Spleen (tissue), 11 donors: ENCODE data around the gene NDUFB11. TPM values are rescaled to one million over a fixed set of nuclear protein-coding genes. Genes with fewer than 3 reads are reported as not detected.

Experiments
- DNase-seq: peaks from one replicate; pipeline ENCODE4 v3.0.0-alpha.2; 2020
- H3K27ac ChIP-seq, 8 donors: fragments of 200-600 bp; sonication (generic) in 7 of 8; 1 replicate in 4 of 8; 2 replicates in 4 of 8; pipeline versions ENCODE4 v1.5.0 to v1.8.0; 2016 to 2021; ENCODE audit warnings: inconsistent platforms in 4 of 8, mild to moderate bottlenecking in 4 of 8, moderate library complexity in 1 of 8
- H3K27me3 ChIP-seq, 7 donors: fragments of 200-600 bp; sonication (generic) in 6 of 7; replicated peaks in 1 of 7; 1 replicate in 4 of 7; 2 replicates in 3 of 7; pipeline versions ENCODE4 v1.5.0 to v1.8.0; 2016 to 2021; ENCODE audit warnings: inconsistent platforms in 3 of 7, mild to moderate bottlenecking in 1 of 7
- H3K36me3 ChIP-seq, 6 donors: fragments of 200-600 bp; sonication (generic) in 5 of 6; 1 replicate in 4 of 6; 2 replicates in 2 of 6; pipeline versions ENCODE4 v1.5.0 to v1.8.0; 2016 to 2021; ENCODE audit warnings: inconsistent platforms in 2 of 6
- H3K4me1 ChIP-seq, 6 donors: fragments of 200-600 bp; sonication (generic) in 5 of 6; 1 replicate in 3 of 6; 2 replicates in 3 of 6; pipeline versions ENCODE4 v1.5.0 to v1.8.0; 2016 to 2021; ENCODE audit warnings: inconsistent platforms in 3 of 6
- H3K4me3 ChIP-seq, 8 donors: fragments of 200-600 bp; sonication (generic) in 7 of 8; 1 replicate in 4 of 8; 2 replicates in 4 of 8; pipeline versions ENCODE4 v1.5.0 to v1.8.0; 2016 to 2021; ENCODE audit warnings: inconsistent platforms in 4 of 8, mild to moderate bottlenecking in 4 of 8, moderate library complexity in 2 of 8
- H3K9me3 ChIP-seq, 8 donors: fragments of 200-600 bp; sonication (generic) in 7 of 8; 1 replicate in 4 of 8; 2 replicates in 4 of 8; pipeline versions ENCODE4 v1.5.0 to v1.8.0; 2016 to 2021; ENCODE audit warnings: inconsistent platforms in 4 of 8
- CTCF ChIP-seq, 11 experiments: fragments of 200-600 bp in 7 of 11; fragments of 450-650 bp in 4 of 11; sonication (generic) in 4 of 11; IDR thresholded peaks in 8 of 11; conservative IDR thresholded peaks in 3 of 11; 1 replicate in 7 of 11; 2 replicates in 4 of 11; pipeline versions ENCODE4 v1.4.0 to v1.8.0; 2016 to 2021; ENCODE audit warnings: antibody characterized with exemption in 11 of 11, inconsistent platforms in 4 of 11, mild to moderate bottlenecking in 1 of 11
- POLR2A ChIP-seq, 3 donors: fragments of 450-650 bp; IDR thresholded peaks; one replicate each; pipeline ENCODE4 v1.5.1; 2017; ENCODE audit warnings: antibody characterized with exemption in 3 of 3, mild to moderate bottlenecking in 1 of 3
- POLR2AphosphoS5 ChIP-seq, 3 donors: sonication (generic); formaldehyde crosslinking; IDR thresholded peaks; one replicate each; pipeline ENCODE4 v1.5.1; 2017; ENCODE audit warnings: antibody characterized with exemption in 3 of 3
- WGBS, 5 donors: extraction: QIAGEN DNeasy Blood & Tissue Kit in 3 of 5; methylation state at CpG; one replicate each; pipeline versions ENCODE4 v1.1.5 to v1.1.7; 2013 to 2018; 5-methylcytosine and 5-hydroxymethylcytosine counted together
- intact Hi-C: fragments of 100-400 bp; cut with DNase I; formaldehyde crosslinking; loops from one replicate; pipeline ENCODE4 v1.15.0; 2023; ENCODE audit warnings: low total_unique reads
- polyA plus RNA-seq, 3 donors: library from polyadenylated mRNA; stranded (reverse); fragments of 200-250 nt; gene quantifications; one replicate each; pipeline ENCODE4 v1.2.1, GENCODE V29; 2013
- total RNA-seq, 7 donors: library from RNA; depleted of rRNA in 3 of 7; stranded (reverse); fragments of >200 nt in 3 of 7; fragmentation: NEBNext Ultra II Directional in 4 of 7; extraction: Animal tissue kit (Norgen Biotek cat#: 25700) in 4 of 7; gene quantifications; one replicate each; pipeline versions ENCODE4 v1.1.0 to v1.2.1, GENCODE V29; 2016 to 2021
- donor health status: healthy with polysubstance abuse.
- donor health status: DM: no; HTN: no; CAD: no; lungs with moderate emphysema.
- donor health status: DM: no; HTN: no; CAD: no.
- donor health status: Bipolar disorder and iron deficiency.
- donor health status: healthy.
- donor health status: DM: no; HTN: no; CAD: no.
- donor health status: DM: yes; HTN: yes; CAD: no.

Gene NDUFB11
- total and polyA plus RNA-seq, 10 donors: 42.7 to 88.7 (median 53.2) TPM

- no peaks in the 10 kb centered on the region for H3K4me1 ChIP-seq
- TF ChIP-seq CTCF (IDR thresholded peaks at IDR 0.05 in 8 of 11, conservative IDR thresholded peaks at IDR 0.05 in 3 of 11) (no peak), POLR2AphosphoS5 (IDR thresholded peaks at IDR 0.05) (peak in 1 of 3 donors; percentile 50)
- intact Hi-C loops: no loop called here
- H3K9me3 ChIP-seq: no peaks in the 10 kb centered on the region
- no peak overlapping the region for H3K4me3 ChIP-seq
- no peak overlapping the region for H3K27ac ChIP-seq
- 88 to 100% (median 97%) methylated on average over 1 to 10 of the region's 10 CpGs; no CpG with 5 or more reads in 1 of the 5 donors for WGBS, 5 donors
- peaks cover 0 to 12% (median 0%) of the 10 kb centered on the region in 7 donors for H3K27me3 ChIP-seq
- DNase-seq: peak; percentile 51
- H3K36me3 ChIP-seq: peaks cover 0 to 100% (median 79%) of the 10 kb centered on the region in 6 donors
These were observed 36.8 kb upstream of the NDUFB11 start for GRCh38 chrX:47181301-47181700.

- TF ChIP-seq POLR2AphosphoS5 (IDR thresholded peaks at IDR 0.05) (no peak), POLR2A (IDR thresholded peaks at IDR 0.05) (no peak), CTCF (IDR thresholded peaks at IDR 0.05 in 8 of 11, conservative IDR thresholded peaks at IDR 0.05 in 3 of 11) (no peak)
- DNase-seq: peak; percentile 59
- Histone ChIP-seq H3K4me3 (no peak overlapping the region), H3K36me3 (peaks cover 0 to 100% (median 77%) of the 10 kb centered on the region in 6 donors), H3K27ac (no peak overlapping the region), H3K27me3 (peaks cover 0 to 18% (median 0%) of the 10 kb centered on the region in 7 donors), H3K9me3 (no peaks in the 10 kb centered on the region), H3K4me1 (no peaks in the 10 kb centered on the region)
- WGBS, 5 donors: 85 to 97% (median 92%) methylated on average over 7 to 8 of the region's 8 CpGs
- intact Hi-C loops: no loop called here
These were observed 35.8 kb upstream of the NDUFB11 start for GRCh38 chrX:47180346-47180745.

GRCh38 chrX:47179928-47180255 lies 35.4 kb upstream of the NDUFB11 start:
- Histone ChIP-seq H3K27me3 (peaks cover 0 to 18% (median 0%) of the 10 kb centered on the region in 7 donors), H3K4me3 (no peak overlapping the region), H3K4me1 (no peaks in the 10 kb centered on the region), H3K27ac (no peak overlapping the region), H3K9me3 (no peaks in the 10 kb centered on the region), H3K36me3 (peaks cover 0 to 100% (median 76%) of the 10 kb centered on the region in 6 donors)
- DNase-seq: peak; percentile 63
- intact Hi-C loops: no loop called here
- WGBS, 5 donors: 90 to 94% (median 92%) methylated on average over 5 to 18 of the region's 18 CpGs; no CpG with 5 or more reads in 1 of the 5 donors
- peak in 1 of 3 donors; percentile 15 for TF ChIP-seq POLR2AphosphoS5 (IDR thresholded peaks at IDR 0.05)
- no peak for TF ChIP-seq POLR2A (IDR thresholded peaks at IDR 0.05)

GRCh38 chrX:47179221-47179927 lies 34.9 kb upstream of the NDUFB11 start:
- intact Hi-C loops: no loop called here
- H3K36me3 ChIP-seq: peaks cover 0 to 100% (median 76%) of the 10 kb centered on the region in 6 donors
- 69 to 95% (median 83%) methylated on average over 4 to 14 of the region's 14 CpGs for WGBS, 5 donors
- no peaks in the 10 kb centered on the region for H3K4me1 ChIP-seq
- no peak overlapping the region for H3K27ac ChIP-seq
- no peak for TF ChIP-seq CTCF (IDR thresholded peaks at IDR 0.05 in 8 of 11, conservative IDR thresholded peaks at IDR 0.05 in 3 of 11)
- peak in 1 of 3 donors; percentile 50 for TF ChIP-seq POLR2AphosphoS5 (IDR thresholded peaks at IDR 0.05)
- H3K27me3 ChIP-seq: peaks cover 0 to 18% (median 0%) of the 10 kb centered on the region in 7 donors
- H3K4me3 ChIP-seq: no peak overlapping the region
- H3K9me3 ChIP-seq: no peaks in the 10 kb centered on the region
- peak; percentile 65 for DNase-seq
